Measurements from ENCODE around the gene ASAP2.

ASAP2 gene

GRCh38 chr2:9268301-9269080 lies 61.9 kb downstream of the ASAP2 start:
- no peak overlapping the region for H3K4me3 ChIP-seq (ENCODE audit: low read depth, low read length)
- H3K9me3 ChIP-seq (ENCODE audit: severe bottlenecking): no peaks in the 10 kb centered on the region
- no peak for TF ChIP-seq CTCF (IDR thresholded peaks at IDR 0.05; ENCODE audit: low read depth, low read length)

GRCh38 chr2:9269295-9269694 lies 62.7 kb downstream of the ASAP2 start:
- Histone ChIP-seq H3K27me3 (ENCODE audit: insufficient read depth, low read depth, severe bottlenecking) (no peaks in the 10 kb centered on the region), H3K36me3 (no peaks in the 10 kb centered on the region), H3K9me3 (ENCODE audit: severe bottlenecking) (no peaks in the 10 kb centered on the region), H3K27ac (no peak overlapping the region), H3K4me3 (ENCODE audit: low read depth, low read length) (no peak overlapping the region)
- no peak for DNase-seq
- no peak for TF ChIP-seq CTCF (IDR thresholded peaks at IDR 0.05; ENCODE audit: low read depth, low read length)

More at GRCh38 chr2:9268301-9269080, 61.9 kb downstream of the ASAP2 start:
- DNase-seq: no peak
- Histone ChIP-seq H3K27me3 (ENCODE audit: insufficient read depth, low read depth, severe bottlenecking) (no peaks in the 10 kb centered on the region), H3K27ac (no peak overlapping the region), H3K36me3 (no peaks in the 10 kb centered on the region)

GRCh38 chr2:9269695-9270360 lies 63.2 kb downstream of the ASAP2 start:
- no peak overlapping the region for H3K27ac ChIP-seq

GRCh38 chr2:9271091-9271490 lies 64.5 kb downstream of the ASAP2 start:
- H3K36me3 ChIP-seq: no peaks in the 10 kb centered on the region
- no peak overlapping the region for H3K4me3 ChIP-seq (ENCODE audit: low read depth, low read length)
- no peak for TF ChIP-seq CTCF (IDR thresholded peaks at IDR 0.05; ENCODE audit: low read depth, low read length)
- no peak for DNase-seq
- H3K27me3 ChIP-seq (ENCODE audit: insufficient read depth, low read depth, severe bottlenecking): no peaks in the 10 kb centered on the region
- H3K27ac ChIP-seq: no peak overlapping the region
- no peaks in the 10 kb centered on the region for H3K9me3 ChIP-seq (ENCODE audit: severe bottlenecking)

More at GRCh38 chr2:9269695-9270360, 63.2 kb downstream of the ASAP2 start:
- DNase-seq: no peak
- no peaks in the 10 kb centered on the region for H3K36me3 ChIP-seq
- no peaks in the 10 kb centered on the region for H3K9me3 ChIP-seq (ENCODE audit: severe bottlenecking)
- no peak for TF ChIP-seq CTCF (IDR thresholded peaks at IDR 0.05; ENCODE audit: low read depth, low read length)
- H3K27me3 ChIP-seq (ENCODE audit: insufficient read depth, low read depth, severe bottlenecking): no peaks in the 10 kb centered on the region
- no peak overlapping the region for H3K4me3 ChIP-seq (ENCODE audit: low read depth, low read length)

GRCh38 chr2:9271691-9272090 lies 65.1 kb downstream of the ASAP2 start:
- no peak overlapping the region for H3K4me3 ChIP-seq (ENCODE audit: low read depth, low read length)
- H3K27me3 ChIP-seq (ENCODE audit: insufficient read depth, low read depth, severe bottlenecking): no peaks in the 10 kb centered on the region
- no peak for DNase-seq
- H3K27ac ChIP-seq: no peak overlapping the region
- no peak for TF ChIP-seq CTCF (IDR thresholded peaks at IDR 0.05; ENCODE audit: low read depth, low read length)
- H3K36me3 ChIP-seq: no peaks in the 10 kb centered on the region
- H3K9me3 ChIP-seq (ENCODE audit: severe bottlenecking): no peaks in the 10 kb centered on the region
